ENCODE measurements around the gene SLC45A1. TPM values are rescaled to one million over a fixed set of nuclear protein-coding genes. Genes with fewer than 3 reads are reported as not detected.
"Not testable (repeated sequence)": the region's sequence is repeated elsewhere in the genome, so short reads cannot be mapped to it uniquely, and the experiment has no call there.

The SLC45A1 gene
- total RNA-seq, 1 donor = 2.0 TPM

GRCh38 chr1:8378178-8378577, 60.3 kb downstream of the SLC45A1 start:
- TF ChIP-seq, protein P1, sequence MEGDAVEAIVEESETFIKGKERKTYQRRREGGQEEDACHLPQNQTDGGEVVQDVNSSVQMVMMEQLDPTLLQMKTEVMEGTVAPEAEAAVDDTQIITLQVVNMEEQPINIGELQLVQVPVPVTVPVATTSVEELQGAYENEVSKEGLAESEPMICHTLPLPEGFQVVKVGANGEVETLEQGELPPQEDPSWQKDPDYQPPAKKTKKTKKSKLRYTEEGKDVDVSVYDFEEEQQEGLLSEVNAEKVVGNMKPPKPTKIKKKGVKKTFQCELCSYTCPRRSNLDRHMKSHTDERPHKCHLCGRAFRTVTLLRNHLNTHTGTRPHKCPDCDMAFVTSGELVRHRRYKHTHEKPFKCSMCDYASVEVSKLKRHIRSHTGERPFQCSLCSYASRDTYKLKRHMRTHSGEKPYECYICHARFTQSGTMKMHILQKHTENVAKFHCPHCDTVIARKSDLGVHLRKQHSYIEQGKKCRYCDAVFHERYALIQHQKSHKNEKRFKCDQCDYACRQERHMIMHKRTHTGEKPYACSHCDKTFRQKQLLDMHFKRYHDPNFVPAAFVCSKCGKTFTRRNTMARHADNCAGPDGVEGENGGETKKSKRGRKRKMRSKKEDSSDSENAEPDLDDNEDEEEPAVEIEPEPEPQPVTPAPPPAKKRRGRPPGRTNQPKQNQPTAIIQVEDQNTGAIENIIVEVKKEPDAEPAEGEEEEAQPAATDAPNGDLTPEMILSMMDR (IDR thresholded peaks at IDR 0.05; ENCODE audit: insufficient read depth, low read length) = no peak
- H3K4me3 ChIP-seq (ENCODE audit: low read depth, low read length) = no peak overlapping the region
- no peak for DNase-seq (ENCODE audit: low read depth)

- DNase-seq (ENCODE audit: low read depth) = no peak
- no peak overlapping the region for H3K4me3 ChIP-seq (ENCODE audit: low read depth, low read length)
- TF ChIP-seq, protein P1 (IDR thresholded peaks at IDR 0.05; ENCODE audit: insufficient read depth, low read length) = no peak
Measured at GRCh38 chr1:8378981-8379470, 61.1 kb downstream of the SLC45A1 start.

- TF ChIP-seq, protein P1 (IDR thresholded peaks at IDR 0.05; ENCODE audit: insufficient read depth, low read length) = no peak
Measured at GRCh38 chr1:8379513-8380186, 61.7 kb downstream of the SLC45A1 start.

GRCh38 chr1:8380310-8380709, 62.4 kb downstream of the SLC45A1 start:
- not testable (repeated sequence) for H3K4me3 ChIP-seq (ENCODE audit: low read depth, low read length); DNase-seq (ENCODE audit: low read depth)

More at GRCh38 chr1:8379513-8380186, 61.7 kb downstream of the SLC45A1 start:
- DNase-seq (ENCODE audit: low read depth) = no peak
- H3K4me3 ChIP-seq (ENCODE audit: low read depth, low read length) = no peak overlapping the region

DNA sequence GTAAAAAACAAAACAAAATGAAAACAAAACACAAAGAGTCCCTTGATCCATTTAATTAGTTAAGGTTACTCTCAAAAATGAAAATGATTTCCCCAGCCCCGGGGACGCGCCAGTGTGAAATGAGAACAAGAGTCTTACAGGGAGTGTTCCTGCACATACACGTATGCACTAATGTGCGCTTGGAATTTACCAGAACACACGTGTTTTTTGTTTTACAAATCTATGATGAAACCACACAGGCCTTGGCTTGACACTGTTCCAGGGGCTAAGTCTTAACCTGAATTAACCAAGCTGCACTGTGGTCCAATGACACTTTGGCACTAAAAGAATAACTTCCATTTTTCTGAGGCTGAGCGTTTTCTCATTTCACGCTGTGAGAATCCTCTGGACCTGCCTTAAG, 63.7 kb downstream of the SLC45A1 start:
- TF ChIP-seq, protein P1 (IDR thresholded peaks at IDR 0.05; ENCODE audit: insufficient read depth, low read length) = no peak
- no peak overlapping the region for H3K4me3 ChIP-seq (ENCODE audit: low read depth, low read length)
- peak; percentile 82 for DNase-seq (ENCODE audit: low read depth)

- DNase-seq (ENCODE audit: low read depth) = no peak
- TF ChIP-seq, protein P1 (IDR thresholded peaks at IDR 0.05; ENCODE audit: insufficient read depth, low read length) = no peak
- no peak overlapping the region for H3K4me3 ChIP-seq (ENCODE audit: low read depth, low read length)
Measured at GRCh38 chr1:8382051-8382505, 64.2 kb downstream of the SLC45A1 start.

- H3K4me3 ChIP-seq (ENCODE audit: low read depth, low read length) = no peak overlapping the region
- DNase-seq (ENCODE audit: low read depth) = no peak
- TF ChIP-seq, protein P1 (IDR thresholded peaks at IDR 0.05; ENCODE audit: insufficient read depth, low read length) = no peak
Measured at GRCh38 chr1:8382608-8383505, 64.9 kb downstream of the SLC45A1 start.

Data from fibroblast of the aortic adventitia (primary cell).